Stimulated activated CD8-positive, alpha-beta memory T cell treated with anti-CD3 and anti-CD28 coated beads, Interleukin-2, amount 100 ng/mL, for 48 hours (primary cell): ENCODE data around the gene NAA20.

ENCODE experiments used
- DNase-seq, 2 donors: peaks; one replicate each; pipeline ENCODE4 v3.0.0-alpha.2; 2020; ENCODE audit warnings: low read depth in 2 of 2

Gene NAA20

DNA sequence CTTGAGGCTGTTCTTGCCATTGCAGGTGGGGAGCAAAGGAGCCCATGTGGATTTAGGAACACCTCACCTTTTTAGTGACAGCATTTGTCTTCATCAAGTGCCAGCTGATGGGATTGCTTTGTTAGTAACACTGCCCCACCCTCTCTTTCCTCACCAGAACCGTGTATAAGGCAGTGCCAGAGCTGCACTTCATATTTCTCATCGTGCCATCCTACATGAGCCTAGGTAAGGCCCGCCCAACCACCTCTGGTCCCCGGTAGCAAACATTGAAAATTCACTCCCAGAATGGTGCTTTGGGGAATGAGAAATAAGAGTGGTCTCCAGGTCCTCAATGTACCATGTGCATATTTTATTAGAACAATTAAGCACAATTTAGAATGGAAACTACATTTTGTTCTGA, 57.9 kb downstream of the NAA20 start:
- DNase-seq = no peak

DNA sequence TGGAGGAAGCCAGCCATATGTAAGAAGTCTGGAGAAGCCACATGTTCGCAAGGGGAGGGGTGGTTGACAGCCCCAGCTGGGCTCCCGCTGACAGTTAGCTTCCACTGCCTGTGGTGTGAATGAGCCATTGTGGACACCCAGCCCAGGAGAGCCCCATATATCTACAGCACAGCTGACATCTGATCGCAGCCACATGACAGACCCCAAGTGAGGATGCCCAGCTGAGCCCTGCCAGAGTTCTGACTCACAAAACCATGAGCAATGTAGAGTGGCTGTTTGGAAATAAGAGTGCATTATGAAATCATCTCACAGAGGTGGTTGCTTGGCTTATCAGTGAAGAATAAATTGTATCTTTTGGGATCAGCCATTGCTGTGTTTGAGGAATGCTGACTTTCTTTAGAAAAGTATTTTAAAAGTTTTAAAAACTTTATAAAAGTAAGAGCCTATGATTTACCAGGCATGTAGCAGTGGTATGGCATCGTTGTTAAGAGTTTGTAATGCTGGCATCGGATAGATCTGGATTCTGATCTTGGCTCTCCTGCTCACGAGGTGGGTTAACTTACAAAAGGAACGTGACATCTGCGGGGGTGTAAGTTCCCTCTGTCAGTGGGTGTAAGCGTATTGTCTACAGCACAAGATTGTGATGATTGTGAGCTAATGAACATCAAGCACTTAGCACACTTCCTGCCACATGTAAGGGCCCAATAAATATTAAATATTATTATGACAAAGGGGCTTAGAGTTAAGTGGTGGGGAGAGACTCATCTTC, 59.3 kb downstream of the NAA20 start:
- no peak for DNase-seq

DNA sequence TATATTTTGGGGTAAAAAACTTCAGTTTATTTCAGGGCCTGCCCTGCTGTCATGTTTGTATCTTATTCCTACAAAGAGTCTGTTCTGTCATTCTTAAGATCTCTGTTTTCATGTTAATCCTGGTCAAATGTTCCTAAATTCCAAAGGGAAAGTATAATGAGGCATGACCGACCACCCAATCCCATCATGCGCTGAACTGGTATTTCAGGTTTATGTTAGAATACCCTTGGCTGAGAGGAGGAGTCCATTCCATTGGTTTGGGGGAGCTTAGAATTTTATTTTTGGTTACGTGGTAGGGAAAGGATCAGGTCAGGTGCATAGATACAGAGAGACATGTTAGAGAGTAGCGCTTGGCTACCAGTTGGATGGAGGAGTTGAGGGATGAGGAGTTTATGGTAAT, 60.9 kb downstream of the NAA20 start:
- DNase-seq = no peak

DNA sequence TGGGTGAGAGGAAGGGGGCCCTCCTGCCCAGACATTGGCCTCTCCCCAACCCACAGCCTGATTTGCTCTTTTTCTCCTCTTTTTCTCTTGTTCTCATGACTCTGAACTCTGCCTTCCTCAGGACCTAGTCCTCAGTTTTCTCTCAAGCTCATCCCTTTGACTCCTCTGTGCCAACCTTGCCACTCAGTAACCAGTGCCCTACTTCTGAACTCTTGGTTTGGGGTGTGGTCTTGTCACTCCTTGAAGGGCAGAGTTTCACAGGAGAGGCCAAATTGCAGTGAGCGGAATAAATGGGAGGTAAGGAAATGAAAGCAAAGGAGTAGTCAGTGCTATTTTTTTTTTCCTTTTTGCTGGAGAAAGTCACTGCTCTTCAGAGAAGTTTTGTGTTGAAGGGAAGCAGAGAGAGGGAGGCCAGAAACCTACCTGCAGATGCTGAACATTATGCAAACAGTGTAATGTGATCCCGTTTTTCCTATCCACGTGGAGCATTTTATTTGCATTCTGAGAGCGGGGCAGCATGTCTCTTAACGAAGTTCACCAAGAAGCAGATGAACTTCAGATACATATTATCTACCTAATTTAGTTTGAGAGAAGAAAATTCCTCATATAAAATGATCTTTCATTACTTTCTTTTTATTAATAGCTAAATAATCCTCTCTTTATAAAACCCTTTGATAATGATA, 62.1 kb downstream of the NAA20 start:
- no peak for DNase-seq
